ENCODE data around the gene KXD1. TPM values are rescaled to one million over a fixed set of nuclear protein-coding genes. Genes with fewer than 3 reads are reported as not detected.

Gene KXD1, protein sequence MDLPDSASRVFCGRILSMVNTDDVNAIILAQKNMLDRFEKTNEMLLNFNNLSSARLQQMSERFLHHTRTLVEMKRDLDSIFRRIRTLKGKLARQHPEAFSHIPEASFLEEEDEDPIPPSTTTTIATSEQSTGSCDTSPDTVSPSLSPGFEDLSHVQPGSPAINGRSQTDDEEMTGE
- 42.3 TPM for total RNA-seq

GRCh38 chr19:18557411-18558201 lies at the start of gene KXD1:
Gene KXD1, plus strand, starts transcription at chr19:18557870. Its CDS starts 4,187 bp downstream, at chr19:18562057.

GRCh38 chr19:18521692-18522123 lies 36.0 kb upstream of the KXD1 start, which contains the start of gene ELL:
Gene ELL, minus strand, starts transcription at chr19:18522070. Its CDS starts 15 bp downstream, at chr19:18522055.

GRCh38 chr19:18542941-18543813 lies 14.5 kb upstream of the KXD1 start, which contains the start of gene FKBP8:
Gene FKBP8, minus strand, starts transcription at chr19:18543573. Its CDS starts 1,603 bp downstream, at chr19:18541970.

DNA sequence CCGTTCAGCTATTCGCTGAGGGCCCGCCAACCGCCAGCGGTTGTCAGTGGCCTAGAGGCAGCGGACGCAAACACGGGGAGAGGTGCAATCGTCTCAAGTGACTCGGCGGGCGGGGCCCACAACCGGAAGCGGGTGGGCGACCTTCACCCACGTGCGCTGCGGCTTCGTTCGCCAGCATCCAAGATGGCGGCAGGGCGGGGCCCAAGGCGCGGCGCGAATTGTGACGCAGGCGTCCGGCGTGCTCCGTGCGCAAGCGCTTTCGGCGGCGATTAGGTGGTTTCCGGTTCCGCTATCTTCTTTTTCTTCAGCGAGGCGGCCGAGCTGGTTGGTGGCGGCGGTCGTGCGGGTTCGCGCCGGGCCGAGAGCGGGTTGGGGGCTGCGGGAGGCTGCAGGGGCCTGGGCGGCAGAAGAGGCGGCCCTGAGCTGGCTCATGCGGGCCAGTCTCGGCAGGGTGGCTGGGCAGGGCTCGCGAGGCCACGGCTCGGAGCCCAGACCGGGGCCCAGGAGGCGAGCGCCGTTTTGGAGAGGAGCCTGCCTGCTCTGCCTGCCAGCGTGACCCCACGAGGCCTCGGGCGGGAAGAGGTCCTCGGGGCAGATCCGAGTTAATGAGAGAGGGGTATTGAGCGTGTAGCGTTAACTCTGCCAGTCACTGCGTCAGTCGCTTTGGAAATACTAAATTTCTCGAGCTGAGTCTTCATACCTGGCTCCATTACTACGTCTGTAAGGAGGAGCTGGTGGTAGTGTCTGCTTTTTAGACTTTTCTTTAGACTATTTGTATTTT lies 14.1 kb downstream of the KXD1 start, which contains the start of gene UBA52:
UBA52 (plus strand) TSS at position 294 of the 781 bp plus-strand sequence. CDS start 1,444 bp downstream, outside the sequence.

GRCh38 chr19:18588611-18589379 lies 31.1 kb downstream of the KXD1 start, which contains the start of gene REX1BD:
Gene REX1BD, plus strand, starts transcription at chr19:18588798. Its CDS starts 4 bp downstream, at chr19:18588802.

GRCh38 chr19:18606281-18607225 lies 48.9 kb downstream of the KXD1 start, which contains the start of gene CRLF1:
Gene CRLF1, minus strand, starts transcription at chr19:18606799. Its CDS starts 143 bp downstream, at chr19:18606656.

DNA sequence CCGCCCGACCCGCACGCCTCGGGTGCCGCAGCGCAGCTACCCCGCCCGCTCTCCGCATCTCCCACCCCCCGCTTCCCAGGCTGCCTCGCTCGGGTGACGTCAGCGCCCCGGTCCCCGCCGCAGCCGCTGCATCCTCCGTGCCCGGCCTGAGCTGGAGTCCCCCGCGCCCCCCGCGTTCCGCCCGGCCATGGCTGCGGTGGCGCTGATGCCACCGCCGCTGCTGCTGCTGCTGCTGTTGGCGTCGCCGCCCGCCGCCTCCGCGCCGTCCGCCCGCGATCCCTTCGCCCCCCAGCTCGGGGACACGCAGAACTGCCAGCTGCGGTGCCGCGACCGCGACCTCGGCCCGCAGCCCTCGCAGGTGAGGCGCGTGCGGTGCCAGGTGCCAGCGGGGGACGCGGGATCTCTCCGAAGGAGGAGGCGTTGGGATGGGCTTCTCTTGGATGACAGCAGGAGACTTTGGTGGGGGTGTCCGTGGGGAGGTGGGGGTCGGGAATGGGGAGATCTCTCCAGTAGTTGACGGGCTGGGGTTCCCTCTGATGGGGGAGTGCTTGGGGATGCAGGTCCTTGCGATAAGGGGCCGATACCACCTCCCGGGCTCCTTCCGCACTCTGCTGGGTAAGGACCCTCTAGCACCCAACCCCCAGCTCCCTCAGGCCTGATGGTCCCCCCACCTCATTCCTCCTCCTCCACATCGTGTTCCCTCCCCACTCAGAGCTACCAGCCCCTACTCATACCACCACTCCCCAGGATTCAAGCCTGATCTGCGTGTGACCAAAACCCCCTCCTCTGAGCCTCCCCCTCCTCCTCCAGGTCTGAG lies 55.3 kb downstream of the KXD1 start, which contains the start of gene TMEM59L:
TMEM59L (plus strand) TSS at position 99 of the 817 bp plus-strand sequence; CDS start at position 188, 89 bp downstream.

Other genes with a start within 250 kb of the KXD1 start
- 99.8 TPM for gene LSM4, start 234.8 kb upstream of the KXD1 start, total RNA-seq
- gene PGPEP1, start 217.3 kb upstream of the KXD1 start, total RNA-seq = 19.3 TPM
- 8.2 TPM for gene GDF15, start 171.7 kb upstream of the KXD1 start, total RNA-seq
- gene LRRC25, start 160.2 kb upstream of the KXD1 start, total RNA-seq = 2.0 TPM
- gene SSBP4, start 138.5 kb upstream of the KXD1 start, total RNA-seq = 49.9 TPM
- 75.6 TPM for gene ISYNA1, start 119.7 kb upstream of the KXD1 start, total RNA-seq
- 12.5 TPM for gene ELL, start 35.8 kb upstream of the KXD1 start, total RNA-seq
- 166 TPM for gene FKBP8, start 14.3 kb upstream of the KXD1 start, total RNA-seq
- 388 TPM for gene UBA52, start 14.0 kb downstream of the KXD1 start, total RNA-seq
- gene REX1BD, start 30.9 kb downstream of the KXD1 start, total RNA-seq = 46.2 TPM
- gene CRLF1, start 48.9 kb downstream of the KXD1 start, total RNA-seq = 13.3 TPM
- 22.3 TPM for gene TMEM59L, start 55.0 kb downstream of the KXD1 start, total RNA-seq
- 18.0 TPM for gene KLHL26, start 79.2 kb downstream of the KXD1 start, total RNA-seq
- 13.9 TPM for gene CRTC1, start 125.8 kb downstream of the KXD1 start, total RNA-seq
- 0.60 TPM for gene COMP, start 233.4 kb downstream of the KXD1 start, total RNA-seq

All from camera-type eye (tissue), 1 donor.